HG03520 (cell line): ENCODE measurements around the gene COL18A1.
"Not testable (repeated sequence)": the region's sequence is repeated elsewhere in the genome, so short reads cannot be mapped to it uniquely, and the experiment has no call there.

Experiments used
- ATAC-seq: cut with Tn5 transposase; IDR thresholded peaks from one replicate; pipeline ENCODE4 v1.9.1; 2021; ENCODE audit warnings: mild to moderate bottlenecking, moderate library complexity; ENCODE audit not compliant: unreplicated experiment

Gene COL18A1

DNA sequence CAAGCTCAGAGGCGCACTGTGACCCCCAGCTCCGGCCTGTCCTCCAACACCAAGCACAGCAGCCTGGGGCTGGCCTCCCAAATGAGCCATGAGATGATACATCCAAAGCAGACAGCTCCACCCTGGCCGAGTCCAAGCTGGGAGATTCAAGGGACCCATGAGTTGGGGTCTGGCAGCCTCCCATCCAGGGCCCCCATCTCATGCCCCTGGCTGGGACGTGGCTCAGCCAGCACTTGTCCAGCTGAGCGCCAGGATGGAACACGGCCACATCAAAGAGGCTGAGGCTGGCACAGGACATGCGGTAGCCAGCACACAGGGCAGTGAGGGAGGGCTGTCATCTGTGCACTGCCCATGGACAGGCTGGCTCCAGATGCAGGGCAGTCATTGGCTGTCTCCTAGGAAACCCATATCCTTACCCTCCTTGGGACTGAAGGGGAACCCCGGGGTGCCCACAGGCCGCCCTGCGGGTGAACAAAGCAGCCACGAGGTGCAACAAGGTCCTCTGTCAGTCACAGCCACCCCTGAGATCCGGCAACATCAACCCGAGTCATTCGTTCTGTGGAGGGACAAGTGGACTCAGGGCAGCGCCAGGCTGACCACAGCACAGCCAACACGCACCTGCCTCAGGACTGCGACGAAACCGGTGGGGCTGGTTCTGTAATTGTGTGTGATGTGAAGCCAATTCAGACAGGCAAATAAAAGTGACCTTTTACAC lies 108.2 kb downstream of the COL18A1 start:
- no peak for ATAC-seq

DNA sequence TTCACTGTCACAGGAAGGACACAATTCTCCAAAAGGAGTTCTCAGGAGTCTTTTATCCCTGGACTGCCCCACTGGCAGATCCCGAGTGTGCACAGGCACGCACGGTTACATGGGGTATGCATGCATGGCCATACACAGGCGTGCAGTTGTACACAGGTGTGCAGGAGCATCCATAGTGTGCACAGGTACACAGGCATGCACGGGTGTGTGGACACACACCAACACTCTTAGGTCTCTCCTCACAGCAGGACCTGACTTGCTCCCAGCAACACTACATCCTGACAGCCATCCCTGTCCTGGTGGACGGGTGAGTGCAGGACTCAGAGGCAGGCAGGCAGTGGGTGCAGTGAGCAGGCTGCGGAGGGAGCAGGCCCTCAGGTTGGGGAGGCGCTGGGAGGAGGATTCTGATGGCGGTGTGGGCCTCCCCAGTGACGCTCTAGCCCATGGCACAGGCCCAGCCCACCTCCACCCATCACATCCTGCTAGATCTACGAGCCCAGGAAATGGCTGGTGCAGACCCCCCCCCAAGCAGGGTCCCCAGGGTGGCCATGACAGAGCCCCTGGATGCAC lies 108.9 kb downstream of the COL18A1 start:
- ATAC-seq, result no peak

DNA sequence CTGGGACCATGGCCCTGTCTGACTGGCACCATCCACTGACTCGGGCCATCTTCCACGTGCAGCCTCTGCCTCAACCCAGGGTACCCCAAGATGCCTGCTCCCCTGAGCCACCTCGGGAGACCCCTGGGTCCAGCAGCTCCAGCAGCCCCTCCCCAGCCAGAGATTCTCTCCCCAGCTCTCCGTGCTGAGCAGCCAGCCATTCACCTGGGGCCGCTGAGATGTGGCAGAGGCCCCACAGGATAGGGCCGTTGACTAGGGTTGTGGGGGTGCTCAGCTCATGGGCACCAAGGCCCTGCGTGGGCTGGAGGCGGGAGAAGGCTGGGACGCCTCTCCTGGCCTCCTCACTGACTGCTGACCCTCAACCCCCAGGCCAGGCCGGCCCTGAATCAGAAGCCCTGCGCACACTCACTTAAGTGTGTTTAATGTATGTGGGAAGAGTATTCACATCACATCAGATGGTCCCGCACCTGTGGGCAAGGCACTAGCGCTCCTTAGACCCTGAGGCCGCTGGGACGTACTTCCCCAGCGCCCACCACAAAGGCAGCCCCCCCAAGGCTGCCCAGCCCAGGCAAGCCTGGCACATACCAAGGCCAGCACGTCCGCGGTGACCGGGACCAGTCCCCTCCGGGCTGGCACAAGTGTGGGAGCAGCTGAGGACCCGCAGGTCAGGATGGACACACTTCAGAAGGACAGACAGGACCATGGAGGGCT lies 109.5 kb downstream of the COL18A1 start:
- ATAC-seq, result no peak

DNA sequence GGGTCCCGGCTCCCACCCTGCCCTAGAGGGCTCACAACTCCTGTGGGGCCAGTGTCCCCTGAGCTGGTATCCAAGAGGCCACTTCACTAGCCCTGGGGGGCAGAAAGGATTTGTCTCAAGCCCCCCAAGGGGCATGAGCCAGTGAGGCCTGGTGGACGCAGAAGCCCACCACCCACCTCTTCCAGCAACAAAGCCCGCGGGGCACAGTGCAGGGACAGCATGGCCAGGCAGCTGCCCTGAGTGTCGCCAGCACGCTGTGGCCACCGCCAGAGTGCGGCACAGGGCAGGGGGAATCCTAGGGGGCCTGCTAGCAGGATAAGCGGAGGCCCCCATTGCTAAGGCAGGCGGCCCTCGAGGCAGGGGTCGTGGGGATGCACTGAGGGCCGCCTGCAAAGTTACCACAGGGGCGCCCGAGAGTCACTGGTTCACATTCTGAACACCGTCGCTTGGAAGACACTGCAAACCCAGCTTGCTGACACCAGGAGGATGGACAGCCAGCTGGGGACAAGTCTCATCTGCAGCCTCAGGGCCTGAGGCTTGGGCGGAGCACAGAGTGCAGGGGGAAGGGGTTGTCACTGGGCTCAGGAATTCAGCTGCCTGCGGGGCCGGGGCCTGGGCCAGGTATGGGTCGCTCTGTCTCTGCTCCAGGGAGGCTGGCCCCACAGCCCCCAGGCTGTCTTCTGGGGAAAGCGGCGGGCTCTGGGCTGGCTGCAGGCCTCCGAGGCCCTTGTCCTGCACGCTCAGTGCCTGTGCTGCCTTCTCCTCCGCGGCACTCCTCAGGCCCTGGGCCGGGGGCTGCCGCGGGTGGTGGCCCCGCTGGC lies 110.5 kb downstream of the COL18A1 start:
- no peak for ATAC-seq

DNA sequence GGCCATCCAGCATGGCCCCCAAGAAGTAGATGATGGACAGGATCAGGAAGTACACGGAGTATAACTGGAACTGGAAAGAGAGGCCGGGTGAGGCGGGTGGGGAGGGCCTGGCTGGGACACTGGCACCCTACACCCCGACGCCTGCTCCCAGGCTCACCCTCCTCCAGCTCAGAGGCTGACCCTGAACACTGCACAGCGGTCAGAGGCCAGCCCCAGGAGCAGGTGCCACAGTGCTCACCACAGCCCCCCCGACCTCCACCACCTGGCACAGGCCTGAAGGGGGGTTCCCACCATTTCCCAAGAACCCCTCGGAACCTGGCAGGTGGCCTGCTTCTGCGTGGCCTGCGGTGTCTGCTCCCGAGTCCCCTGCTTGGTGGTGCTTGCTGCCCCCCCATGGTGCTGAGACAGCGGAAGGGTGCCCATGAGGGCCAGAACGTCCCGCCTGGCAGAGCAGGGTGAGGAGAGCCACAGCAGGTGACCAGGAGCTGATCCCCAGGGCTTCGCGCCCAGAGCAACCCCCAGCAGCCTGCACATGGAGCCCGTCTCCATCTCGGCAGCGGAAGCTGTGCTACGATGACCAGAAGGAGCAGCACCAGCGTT lies 111.2 kb downstream of the COL18A1 start:
- ATAC-seq, result no peak

DNA sequence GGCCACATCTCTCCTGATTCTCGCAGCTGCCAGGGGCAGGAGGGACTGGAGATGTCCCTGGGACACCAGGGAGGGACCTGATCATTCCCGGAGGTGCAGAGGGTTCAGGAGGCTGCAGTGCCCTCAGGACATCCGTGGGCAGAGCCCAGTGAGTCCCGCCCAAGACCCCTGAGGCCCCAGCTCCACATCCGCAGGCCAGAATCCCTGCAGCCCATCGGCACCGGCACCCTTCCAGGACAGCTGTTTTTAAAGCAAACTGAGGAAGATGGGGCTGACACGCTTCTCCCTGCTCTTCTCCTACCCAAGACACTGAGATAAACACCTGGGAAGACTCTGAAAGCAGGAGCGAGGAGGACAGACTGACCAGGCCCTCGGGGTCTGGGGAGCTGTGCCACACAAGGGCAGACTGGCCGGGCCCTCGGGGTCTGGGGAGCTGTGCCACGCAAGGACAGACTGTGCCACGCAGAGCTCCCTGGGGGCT lies 111.7 kb downstream of the COL18A1 start:
- no peak for ATAC-seq

DNA sequence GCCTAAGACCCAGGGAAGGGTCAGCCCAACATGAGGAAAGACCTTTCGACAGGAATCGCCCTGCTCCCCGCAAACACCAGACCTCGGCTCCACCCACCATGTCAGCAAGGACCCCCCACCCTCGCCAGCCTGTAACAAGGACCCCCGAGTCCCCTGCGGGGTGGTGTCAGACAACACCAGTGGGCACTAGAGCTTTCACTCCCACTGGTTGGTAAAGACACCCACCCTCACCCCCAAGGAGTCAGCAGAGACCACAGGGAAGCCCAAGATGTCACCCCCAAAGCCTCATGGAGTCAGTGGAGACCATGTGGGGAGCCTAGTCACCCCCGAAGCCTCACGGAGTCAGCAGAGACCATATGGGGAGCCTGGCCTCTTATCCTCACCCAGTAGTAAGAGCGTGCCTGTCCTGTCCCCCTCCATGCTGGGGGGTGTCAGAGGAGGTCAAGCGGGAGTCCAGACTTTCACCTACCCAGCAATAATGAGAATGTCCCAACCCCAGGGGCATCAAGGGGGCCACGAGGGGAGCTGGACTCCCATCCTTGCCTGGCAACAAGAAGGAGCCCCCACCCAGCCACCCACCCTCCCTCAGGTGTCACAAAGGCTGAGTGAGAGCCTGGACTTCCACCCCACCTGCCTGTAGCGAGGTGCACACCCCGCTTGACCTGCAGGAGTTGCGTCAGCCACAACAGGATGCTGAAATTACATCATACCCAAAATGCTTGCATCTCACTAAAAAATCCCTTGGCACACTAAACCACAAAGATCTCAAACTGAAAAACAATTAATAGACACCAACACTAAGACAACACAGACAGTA lies 112.5 kb downstream of the COL18A1 start:
- ATAC-seq, result no peak

DNA sequence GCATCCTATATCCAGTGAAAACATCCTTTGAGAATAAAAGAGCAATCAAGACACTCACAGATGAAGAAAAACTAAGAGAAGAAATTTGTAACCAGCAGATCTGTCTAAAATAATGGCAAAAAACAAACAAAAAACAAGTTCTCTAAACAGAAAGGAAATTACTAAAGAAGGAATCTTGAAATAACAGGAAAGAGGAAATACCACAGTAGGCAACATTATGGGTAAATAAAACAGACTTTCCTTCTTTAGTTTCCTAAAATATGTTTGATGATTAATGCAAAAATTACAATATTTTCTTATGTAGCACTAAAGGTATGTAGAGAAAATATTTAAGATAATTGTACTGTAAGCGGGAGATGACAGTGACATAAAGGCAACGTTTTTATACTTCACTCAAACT lies 113.8 kb downstream of the COL18A1 start:
- no peak for ATAC-seq

DNA sequence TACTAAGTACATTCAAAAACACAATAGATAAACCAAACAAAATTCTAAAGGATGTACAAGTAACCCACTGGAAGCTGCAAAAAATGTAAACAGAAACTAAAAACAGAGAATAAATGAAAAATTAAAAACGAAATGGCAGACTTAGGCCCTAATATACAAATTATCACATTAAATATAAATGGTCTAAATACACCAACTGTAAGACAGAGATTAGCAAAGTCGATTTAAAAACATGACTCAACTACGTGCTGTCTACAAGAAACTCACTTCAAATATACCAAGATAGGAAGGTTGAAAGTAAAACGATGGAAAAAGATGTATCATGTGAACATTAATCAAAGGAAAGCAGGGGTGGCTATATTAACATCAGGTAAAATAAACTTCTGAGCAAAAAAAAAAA lies 114.2 kb downstream of the COL18A1 start:
- no peak for ATAC-seq

DNA sequence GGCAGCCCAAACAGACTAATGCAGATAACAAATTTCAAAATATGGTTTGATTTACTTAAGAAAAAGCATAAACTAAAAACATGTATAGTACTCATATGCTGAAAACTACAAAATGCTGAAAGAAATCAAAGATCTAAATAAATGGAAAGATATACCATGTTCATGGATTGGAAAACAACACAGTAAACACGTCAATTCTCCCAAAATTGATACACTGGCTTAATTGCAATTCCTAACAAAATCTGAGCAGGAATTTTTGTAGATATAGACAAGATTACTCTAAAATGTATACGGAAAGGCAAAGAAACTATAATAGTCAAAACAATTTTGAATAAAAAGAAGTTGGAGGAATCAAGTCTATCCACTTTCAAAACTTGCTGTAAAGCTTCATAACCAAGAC lies 116.3 kb downstream of the COL18A1 start:
- no peak for ATAC-seq

DNA sequence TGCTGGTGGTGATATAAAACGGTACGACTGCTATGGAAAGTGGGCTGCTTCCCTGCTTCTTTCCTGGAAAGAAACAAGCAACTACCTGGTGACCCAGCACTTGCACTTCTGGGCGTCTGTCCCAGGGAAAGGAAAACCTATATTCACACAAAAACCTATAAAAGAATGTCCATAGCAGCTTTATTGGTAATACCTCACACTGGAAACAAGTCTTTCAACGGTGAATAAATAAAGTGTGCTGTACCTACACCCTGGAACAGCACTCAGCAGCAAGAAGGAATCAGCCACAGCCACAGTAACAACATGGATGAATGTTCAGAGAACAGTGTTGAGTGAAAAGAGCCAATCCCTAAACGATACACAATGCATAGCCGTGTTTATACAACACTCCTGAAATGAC lies 117.4 kb downstream of the COL18A1 start:
- ATAC-seq, result no peak

DNA sequence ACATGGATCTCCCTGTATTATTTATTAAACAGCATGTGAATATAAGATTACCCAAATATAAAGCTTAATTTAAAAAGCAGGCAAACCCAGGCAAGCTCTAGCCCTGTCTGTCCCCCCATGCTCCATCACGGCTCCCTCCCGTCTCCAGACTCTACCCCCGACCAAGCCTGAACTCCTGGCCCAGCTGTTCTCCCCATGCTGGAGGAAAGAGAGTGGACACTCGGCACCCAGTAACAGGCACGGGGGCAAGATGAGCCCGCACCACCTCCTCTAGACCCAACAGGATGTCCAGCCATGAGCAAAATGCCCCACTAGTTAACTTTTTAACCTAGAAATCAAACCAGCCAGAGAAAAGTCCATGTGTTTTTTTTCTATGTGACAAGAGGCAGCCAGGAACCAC lies 118.0 kb downstream of the COL18A1 start:
- ATAC-seq, result no peak

DNA sequence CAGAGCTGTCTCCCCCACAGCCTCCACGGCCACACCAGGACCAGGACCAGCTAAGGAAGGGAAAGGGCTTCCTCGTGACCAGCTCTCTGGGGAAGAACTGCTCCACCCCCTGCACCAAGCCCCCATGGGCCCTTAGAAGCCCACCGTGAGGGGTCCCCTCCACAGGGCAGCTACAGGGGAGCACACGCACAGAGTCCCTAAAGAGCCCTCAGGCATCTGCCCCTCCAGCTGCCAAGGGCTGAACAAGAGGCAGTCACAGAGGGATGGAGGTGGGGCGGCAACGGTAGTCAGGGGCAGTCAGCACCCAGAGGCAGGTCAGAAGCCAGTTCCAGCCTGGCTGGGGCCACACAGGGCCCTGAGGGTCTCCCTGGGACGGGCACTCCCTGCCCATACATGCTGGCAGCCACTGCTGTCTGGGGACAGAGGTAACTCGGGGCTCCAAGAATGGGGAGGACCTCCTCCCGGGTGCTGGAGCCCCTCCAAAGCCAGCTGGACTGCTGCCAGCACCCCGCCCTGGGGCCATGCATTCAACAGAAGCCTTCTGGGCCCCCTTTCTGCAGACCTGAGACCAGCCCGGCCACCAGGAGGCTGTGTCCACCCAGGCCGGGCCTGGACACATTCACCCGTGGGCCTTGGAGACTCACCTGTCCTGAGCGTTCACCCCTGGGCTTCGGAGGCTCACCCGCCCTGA lies 118.6 kb downstream of the COL18A1 start:
- ATAC-seq, result no peak

DNA sequence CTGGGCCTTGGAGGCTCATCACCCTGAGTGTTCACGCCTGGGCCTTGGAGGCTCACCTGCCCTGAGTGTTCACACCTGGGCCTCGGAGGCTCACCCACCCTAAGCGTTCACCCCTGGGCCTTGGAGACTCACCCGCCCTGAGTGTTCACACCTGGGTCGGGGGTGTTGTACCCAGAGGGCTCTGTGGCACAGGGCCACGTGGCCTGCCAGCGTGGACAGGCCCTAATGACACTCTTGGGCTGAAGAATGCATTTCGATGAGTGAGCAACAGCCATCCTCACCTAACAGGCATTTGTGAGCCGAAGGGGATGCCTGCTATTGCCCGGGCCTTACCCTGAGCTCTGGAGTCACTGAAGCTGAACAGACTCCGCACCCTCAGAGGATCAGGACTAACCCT lies 119.8 kb downstream of the COL18A1 start:
- ATAC-seq, result no peak

DNA sequence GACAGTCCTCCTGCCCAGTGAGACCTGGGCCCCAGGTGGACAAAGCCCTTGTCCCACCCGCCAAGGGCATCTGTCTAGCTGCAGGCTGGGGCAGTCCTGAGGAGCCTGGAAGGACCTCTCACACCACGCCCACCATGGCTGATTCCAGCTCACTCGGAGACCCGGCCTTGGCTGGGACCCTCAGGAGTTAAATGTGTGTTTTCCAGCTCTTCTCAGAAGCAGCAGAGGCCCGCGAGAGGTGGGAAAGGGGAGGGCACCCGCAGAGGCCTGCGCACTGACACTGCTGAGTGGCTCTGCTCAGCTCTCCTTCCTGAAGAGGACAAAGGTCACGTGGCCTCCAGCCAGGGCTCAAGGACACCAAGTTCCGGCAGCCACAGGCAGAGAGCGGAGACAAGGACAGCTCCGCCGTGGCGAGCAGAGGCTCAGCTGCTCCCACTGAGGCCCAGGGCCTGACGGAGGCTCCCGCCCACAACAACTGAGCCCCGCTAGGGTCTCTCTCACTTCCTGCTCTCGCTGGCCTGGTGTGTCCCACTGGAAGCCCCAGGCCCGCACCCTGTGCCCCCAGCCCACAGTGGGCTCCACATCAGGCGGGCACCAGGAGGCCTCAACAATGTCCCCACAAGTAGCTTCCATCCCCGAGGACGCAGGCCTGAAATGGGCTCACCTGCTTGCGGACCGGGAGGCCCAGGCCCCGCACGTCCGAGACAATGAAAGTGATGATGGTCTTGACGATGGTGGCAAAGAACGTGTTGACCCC lies 120.4 kb downstream of the COL18A1 start:
- ATAC-seq, result no peak

DNA sequence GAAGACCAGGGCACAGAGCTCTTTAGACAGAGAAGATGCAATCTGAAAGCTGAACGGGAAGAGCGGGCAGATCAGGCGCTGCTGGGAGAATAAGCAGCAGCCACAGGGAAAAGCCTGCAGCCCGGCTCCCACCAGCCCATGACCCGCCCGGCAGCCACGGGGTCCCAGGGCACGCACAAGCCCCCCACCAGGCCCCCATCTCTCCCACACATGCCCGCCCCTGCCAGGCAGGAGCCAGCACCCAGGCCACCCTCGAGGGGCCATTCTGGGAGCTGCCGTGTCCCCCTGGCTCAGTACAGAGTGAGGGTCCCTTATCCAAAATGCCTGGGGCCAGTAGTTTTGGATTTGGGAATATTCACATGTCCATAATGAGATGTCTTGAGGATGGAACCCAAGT lies 120.9 kb downstream of the COL18A1 start:
- no peak for ATAC-seq

DNA sequence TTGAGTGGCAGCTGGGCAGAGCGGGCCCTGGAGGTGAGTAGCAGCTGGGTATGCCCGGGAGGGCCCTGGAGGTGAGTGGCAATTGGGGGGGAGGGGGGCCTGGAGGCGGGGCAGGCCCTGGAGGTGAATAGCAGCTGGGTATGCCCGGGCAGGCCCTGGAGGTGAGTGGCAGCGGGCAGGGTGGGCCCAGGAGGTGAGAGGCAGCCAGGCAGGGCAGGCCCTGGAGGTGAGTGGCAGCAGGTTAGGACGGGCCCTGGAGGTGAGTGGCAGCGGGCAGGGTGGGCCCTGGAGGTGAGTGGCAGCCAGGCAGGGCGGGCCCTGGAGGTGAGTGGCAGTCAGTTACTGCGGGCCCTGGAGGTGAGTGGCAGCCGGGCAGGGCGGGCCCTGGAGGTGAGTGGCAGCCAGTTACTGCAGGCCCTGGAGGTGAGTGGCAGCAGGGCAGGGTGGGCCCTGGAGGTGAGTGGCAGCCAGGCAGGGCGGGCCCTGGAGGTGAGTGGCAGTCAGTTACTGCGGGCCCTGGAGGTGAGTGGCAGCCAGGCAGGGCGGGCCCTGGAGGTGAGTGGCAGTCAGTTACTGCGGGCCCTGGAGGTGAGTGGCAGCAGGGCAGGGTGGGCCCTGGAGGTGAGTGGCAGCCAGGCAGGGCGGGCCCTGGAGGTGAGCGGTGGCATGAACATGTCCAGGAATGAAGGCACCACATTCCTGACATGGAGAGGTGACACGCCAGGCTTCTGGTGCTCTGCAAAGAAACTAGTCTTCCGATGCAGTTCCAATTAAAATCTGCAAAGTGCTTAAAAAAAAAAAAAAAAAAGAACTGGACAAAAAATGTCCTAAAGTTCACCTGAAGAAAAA lies 122.4 kb downstream of the COL18A1 start:
- not testable (repeated sequence) for ATAC-seq
